Measurements from ENCODE around the gene JCAD. TPM values are rescaled to one million over a fixed set of nuclear protein-coding genes. Genes with fewer than 3 reads are reported as not detected.

Gene JCAD
- total and polyA plus RNA-seq, 2 of the 8 experiments (the other 6 are each of a cell fraction or from before 2014, with no cell fraction given) = 0.56 to 5.2 TPM

DNA sequence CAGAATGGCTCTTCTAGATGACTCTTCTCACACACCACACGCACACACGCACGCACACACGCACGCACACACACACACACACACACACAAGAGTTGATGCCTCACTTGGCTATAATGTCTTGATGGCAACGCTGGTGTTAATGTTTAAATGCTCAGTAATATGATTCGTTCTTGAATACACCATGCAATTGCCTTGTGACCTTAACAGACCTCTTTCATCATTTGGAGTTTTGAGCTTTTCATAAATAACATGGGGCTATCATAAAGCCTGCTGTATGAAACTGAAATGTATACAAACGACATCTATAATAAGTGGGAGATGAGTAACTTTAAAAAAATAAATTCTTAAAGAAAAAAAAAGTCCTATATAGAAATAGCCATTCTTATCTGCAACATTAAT is 8.2 kb downstream of the JCAD start (continued):
- TF ChIP-seq NANOG (IDR thresholded peaks at IDR 0.05; ENCODE audit: insufficient read depth, low read depth, low read length, poor library complexity, severe bottlenecking) (no peak), CHD1 (IDR thresholded peaks at IDR 0.05; ENCODE audit: low read depth, low read length) (no peak), SUZ12 (IDR thresholded peaks at IDR 0.05; ENCODE audit: low read length) (no peak)
